HPDE6-E6E7 (cell line): Measurements from ENCODE around the gene EIF3B.
"Not testable (repeated sequence)": the region's sequence is repeated elsewhere in the genome, so short reads cannot be mapped to it uniquely, and the experiment has no call there.

Experiments
- DNase-seq: peaks from one replicate; pipeline ENCODE4 v3.0.0; 2011; ENCODE audit warnings: missing footprints; ENCODE audit errors: extremely low spot score

EIF3B gene

GRCh38 chr7:2354186-2354938, at the start of gene EIF3B:
Gene EIF3B, plus strand, starts transcription at chr7:2354827. Its CDS starts 95 bp downstream, at chr7:2354922.
- DNase-seq: peak; percentile 84

GRCh38 chr7:2305258-2305657, 49.4 kb upstream of the EIF3B start:
- DNase-seq: not testable (repeated sequence)

GRCh38 chr7:2306688-2307087, 47.9 kb upstream of the EIF3B start:
- no peak for DNase-seq

GRCh38 chr7:2307690-2308107, 46.9 kb upstream of the EIF3B start:
- no peak for DNase-seq

GRCh38 chr7:2309889-2310331, 44.7 kb upstream of the EIF3B start:
- no peak for DNase-seq

GRCh38 chr7:2312267-2312929, 42.2 kb upstream of the EIF3B start:
- DNase-seq: no peak

- no peak for DNase-seq
Observed at GRCh38 chr7:2313450-2314208, 41.0 kb upstream of the EIF3B start.

- peak; percentile 97 for DNase-seq
Observed at GRCh38 chr7:2314209-2314955, 40.2 kb upstream of the EIF3B start, which contains the start of gene SNX8. Gene SNX8, minus strand, starts transcription at chr7:2314441. Its CDS starts 20 bp downstream, at chr7:2314421.

- not testable (repeated sequence) for DNase-seq
Observed at GRCh38 chr7:2314956-2315530, 39.6 kb upstream of the EIF3B start.

GRCh38 chr7:2315787-2316186, 38.8 kb upstream of the EIF3B start:
- no peak for DNase-seq

- DNase-seq: no peak
Observed at GRCh38 chr7:2316578-2316977, 38.0 kb upstream of the EIF3B start.

- no peak for DNase-seq
Observed at GRCh38 chr7:2317556-2318293, 36.9 kb upstream of the EIF3B start.

GRCh38 chr7:2321020-2321419, 33.6 kb upstream of the EIF3B start:
- peak; percentile 48 for DNase-seq

- no peak for DNase-seq
Observed at GRCh38 chr7:2325162-2325561, 29.5 kb upstream of the EIF3B start.

- no peak for DNase-seq
Observed at GRCh38 chr7:2326951-2327350, 27.7 kb upstream of the EIF3B start.

GRCh38 chr7:2330493-2330892, 24.1 kb upstream of the EIF3B start:
- no peak for DNase-seq

- DNase-seq: no peak
Observed at GRCh38 chr7:2331707-2332106, 22.9 kb upstream of the EIF3B start.

GRCh38 chr7:2332606-2333231, 21.9 kb upstream of the EIF3B start:
- DNase-seq: not testable (repeated sequence)

GRCh38 chr7:2336626-2337299, 17.9 kb upstream of the EIF3B start:
- DNase-seq: no peak
